Middle frontal gyrus (tissue), 1 donor: ENCODE results near the gene FRMD4A.

ENCODE experiments used
- DNase-seq: peaks from one replicate; pipeline ENCODE4 v3.0.0-alpha.2; 2015; ENCODE audit warnings: low spot score; ENCODE audit errors: extremely low spot score

The FRMD4A gene

GRCh38 chr10:13765641-13766341 is 564.9 kb downstream of the FRMD4A start:
- DNase-seq: no peak

GRCh38 chr10:13761490-13762091 is 569.1 kb downstream of the FRMD4A start:
- DNase-seq: no peak

- DNase-seq: no peak
These were observed 571.6 kb downstream of the FRMD4A start for GRCh38 chr10:13759168-13759567.

- DNase-seq: no peak
These were observed 572.0 kb downstream of the FRMD4A start for GRCh38 chr10:13758756-13759155.

- no peak for DNase-seq
These were observed 572.4 kb downstream of the FRMD4A start for GRCh38 chr10:13758312-13758711.

- DNase-seq: no peak
These were observed 576.4 kb downstream of the FRMD4A start for GRCh38 chr10:13754277-13754676.

- no peak for DNase-seq
These were observed 579.4 kb downstream of the FRMD4A start for GRCh38 chr10:13751191-13751764.

GRCh38 chr10:13750299-13751190 is 580.2 kb downstream of the FRMD4A start:
- DNase-seq: no peak

GRCh38 chr10:13745271-13745670 is 585.5 kb downstream of the FRMD4A start:
- no peak for DNase-seq

- DNase-seq: no peak
These were observed 586.8 kb downstream of the FRMD4A start for GRCh38 chr10:13743963-13744362.

- no peak for DNase-seq
These were observed 587.5 kb downstream of the FRMD4A start for GRCh38 chr10:13743101-13743693.

GRCh38 chr10:13741438-13741837 is 589.3 kb downstream of the FRMD4A start:
- no peak for DNase-seq

- no peak for DNase-seq
These were observed 590.3 kb downstream of the FRMD4A start for GRCh38 chr10:13740461-13740860.

GRCh38 chr10:13739183-13739582 is 591.5 kb downstream of the FRMD4A start:
- DNase-seq: no peak

- DNase-seq: no peak
These were observed 594.2 kb downstream of the FRMD4A start for GRCh38 chr10:13736506-13736905.

GRCh38 chr10:13734151-13734550 is 596.6 kb downstream of the FRMD4A start:
- no peak for DNase-seq

GRCh38 chr10:13733071-13733470 is 597.7 kb downstream of the FRMD4A start:
- DNase-seq: no peak

GRCh38 chr10:13732465-13732881 is 598.3 kb downstream of the FRMD4A start:
- no peak for DNase-seq

- DNase-seq: no peak
These were observed 598.9 kb downstream of the FRMD4A start for GRCh38 chr10:13731799-13732198.

GRCh38 chr10:13730956-13731355 is 599.8 kb downstream of the FRMD4A start:
- DNase-seq: no peak

- no peak for DNase-seq
These were observed 600.4 kb downstream of the FRMD4A start for GRCh38 chr10:13730306-13730652.
